ENCODE measurements around the gene ROBO1. TPM values are rescaled to one million over a fixed set of nuclear protein-coding genes. Genes with fewer than 3 reads are reported as not detected.

ROBO1 gene
- total and polyA plus RNA-seq, 2 donors (not counting 1 experiment from before 2014, with no cell fraction given) = 0.27 to 3.2 TPM

DNA sequence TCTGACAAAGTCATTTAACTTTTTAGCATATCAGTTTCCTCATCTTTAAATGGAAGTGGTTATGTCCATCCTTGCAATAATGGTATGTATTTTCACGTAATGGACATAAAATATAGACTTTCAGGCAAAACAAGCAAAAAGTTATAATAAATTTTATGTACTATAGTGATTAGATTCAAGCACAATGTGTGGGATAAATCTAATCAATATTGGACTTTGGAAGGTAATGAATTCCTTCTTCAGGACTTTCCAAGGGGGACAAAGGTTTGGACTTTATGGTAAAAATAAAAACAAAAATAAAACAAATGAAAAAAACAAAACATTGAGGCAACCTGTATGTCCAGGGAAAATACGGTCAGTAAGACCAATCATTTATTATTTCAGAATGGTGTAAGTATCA lies 357.7 kb downstream of the ROBO1 start:
- H3K4me1 ChIP-seq (ENCODE audit: control insufficient read depth in 2 of 2, insufficient read depth in 2 of 2, low read length in 2 of 2) = no peaks in the 10 kb centered on the region
- Mint-ChIP-seq H3K27me3 (no peaks in the 10 kb centered on the region), H3K27ac (no peak overlapping the region), H3K4me3 (no peak overlapping the region), H3K9me3 (ENCODE audit: insufficient read depth) (no peaks in the 10 kb centered on the region), H3K4me1 (no peaks in the 10 kb centered on the region)
- no peak overlapping the region for H2AFZ ChIP-seq (ENCODE audit: insufficient read depth, low read depth, low read length, poor library complexity, severe bottlenecking)
- ChIA-PET POLR2A (no interaction called here), CTCF (no interaction called here)
- H3K79me2 ChIP-seq (ENCODE audit: control insufficient read depth, insufficient read depth, low read length) = no peaks in the 10 kb centered on the region
- H3K27me3 ChIP-seq (replicated peaks in 1 of 4; ENCODE audit: control extremely low read depth in 1 of 4, control insufficient read depth in 3 of 4, insufficient read depth in 4 of 4, low read length in 3 of 4) = no peaks in the 10 kb centered on the region
- TF ChIP-seq EZH2 (IDR thresholded peaks at IDR 0.05; ENCODE audit: borderline replicate concordance, insufficient read depth, low read depth, low read length, poor library complexity, severe bottlenecking) = no peak
- TF ChIP-seq, protein P1, sequence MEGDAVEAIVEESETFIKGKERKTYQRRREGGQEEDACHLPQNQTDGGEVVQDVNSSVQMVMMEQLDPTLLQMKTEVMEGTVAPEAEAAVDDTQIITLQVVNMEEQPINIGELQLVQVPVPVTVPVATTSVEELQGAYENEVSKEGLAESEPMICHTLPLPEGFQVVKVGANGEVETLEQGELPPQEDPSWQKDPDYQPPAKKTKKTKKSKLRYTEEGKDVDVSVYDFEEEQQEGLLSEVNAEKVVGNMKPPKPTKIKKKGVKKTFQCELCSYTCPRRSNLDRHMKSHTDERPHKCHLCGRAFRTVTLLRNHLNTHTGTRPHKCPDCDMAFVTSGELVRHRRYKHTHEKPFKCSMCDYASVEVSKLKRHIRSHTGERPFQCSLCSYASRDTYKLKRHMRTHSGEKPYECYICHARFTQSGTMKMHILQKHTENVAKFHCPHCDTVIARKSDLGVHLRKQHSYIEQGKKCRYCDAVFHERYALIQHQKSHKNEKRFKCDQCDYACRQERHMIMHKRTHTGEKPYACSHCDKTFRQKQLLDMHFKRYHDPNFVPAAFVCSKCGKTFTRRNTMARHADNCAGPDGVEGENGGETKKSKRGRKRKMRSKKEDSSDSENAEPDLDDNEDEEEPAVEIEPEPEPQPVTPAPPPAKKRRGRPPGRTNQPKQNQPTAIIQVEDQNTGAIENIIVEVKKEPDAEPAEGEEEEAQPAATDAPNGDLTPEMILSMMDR (IDR thresholded peaks at IDR 0.05) = no peak
- H3K4me2 ChIP-seq (replicated peaks; ENCODE audit: low read depth, low read length, poor library complexity, severe bottlenecking) = no peak overlapping the region
- H3K9me3 ChIP-seq (ENCODE audit: control extremely low read depth in 1 of 3, control insufficient read depth in 2 of 3, insufficient read depth in 1 of 3, low read length in 2 of 3) = no peaks in the 10 kb centered on the region
- H3K4me3 ChIP-seq (ENCODE audit: control extremely low read depth in 1 of 5, extremely low read depth in 1 of 5, insufficient read depth in 1 of 5, low read depth in 2 of 5, low read length in 4 of 5) = no peak overlapping the region
- no peaks in the 10 kb centered on the region for H4K20me1 ChIP-seq (ENCODE audit: control insufficient read depth, insufficient read depth, low read length, poor library complexity, severe bottlenecking)
- H3K36me3 ChIP-seq (replicated peaks in 1 of 2; ENCODE audit: control extremely low read depth in 1 of 2, control insufficient read depth in 1 of 2, extremely low read depth in 1 of 2, insufficient read depth in 2 of 2, low read length in 1 of 2) = no peaks in the 10 kb centered on the region
- no peak overlapping the region for H3K9ac ChIP-seq (ENCODE audit: low read length)
- ATAC-seq (ENCODE audit: low read depth) = no peak
- DNase-seq = no peak
- no CpG with 5 or more reads among the region's 2 CpGs for WGBS (ENCODE audit: insufficient coverage)
- H3K27ac ChIP-seq (ENCODE audit: low read length in 2 of 2) = no peak overlapping the region
- intact Hi-C loops (cut with micrococcal nuclease) = no loop called here

DNA sequence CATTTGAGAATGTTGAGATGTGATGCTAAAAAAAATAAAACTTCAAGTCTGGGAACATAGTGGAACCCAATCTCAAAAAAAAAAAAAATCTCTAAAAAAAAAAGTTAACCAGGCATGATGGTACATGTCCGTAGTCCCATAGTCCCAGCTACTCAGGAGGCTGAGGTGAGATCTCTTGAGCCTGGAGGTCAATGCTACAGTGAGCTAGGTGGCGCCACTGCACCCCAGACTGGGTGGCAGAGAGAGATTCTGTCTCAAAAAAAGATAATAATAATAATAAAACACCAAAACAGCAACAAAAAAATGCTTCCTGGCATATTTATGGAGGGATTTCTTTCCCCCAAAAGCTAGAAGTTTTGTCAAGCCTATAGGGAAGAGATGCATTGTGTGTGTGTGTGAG lies 361.6 kb downstream of the ROBO1 start:
- Mint-ChIP-seq H3K4me1 (no peaks in the 10 kb centered on the region), H3K27ac (no peak overlapping the region), H3K9me3 (ENCODE audit: insufficient read depth) (no peaks in the 10 kb centered on the region), H3K27me3 (no peaks in the 10 kb centered on the region), H3K4me3 (no peak overlapping the region)
- ChIA-PET CTCF (no interaction called here), POLR2A (no interaction called here)
- no peaks in the 10 kb centered on the region for H3K79me2 ChIP-seq (ENCODE audit: control insufficient read depth, insufficient read depth, low read length)
- no peak overlapping the region for H3K9ac ChIP-seq (ENCODE audit: low read length)
- ATAC-seq (ENCODE audit: low read depth) (no peak), DNase-seq (no peak)
- no peak overlapping the region for H3K4me3 ChIP-seq (ENCODE audit: control extremely low read depth in 1 of 5, extremely low read depth in 1 of 5, insufficient read depth in 1 of 5, low read depth in 2 of 5, low read length in 4 of 5)
- no CpG with 5 or more reads among the region's 2 CpGs for WGBS (ENCODE audit: insufficient coverage)
- H3K4me1 ChIP-seq (ENCODE audit: control insufficient read depth in 2 of 2, insufficient read depth in 2 of 2, low read length in 2 of 2) = no peaks in the 10 kb centered on the region
- no peaks in the 10 kb centered on the region for H3K36me3 ChIP-seq (replicated peaks in 1 of 2; ENCODE audit: control extremely low read depth in 1 of 2, control insufficient read depth in 1 of 2, extremely low read depth in 1 of 2, insufficient read depth in 2 of 2, low read length in 1 of 2)
- no peaks in the 10 kb centered on the region for H4K20me1 ChIP-seq (ENCODE audit: control insufficient read depth, insufficient read depth, low read length, poor library complexity, severe bottlenecking)
- H3K4me2 ChIP-seq (replicated peaks; ENCODE audit: low read depth, low read length, poor library complexity, severe bottlenecking) = no peak overlapping the region
- intact Hi-C loops (cut with micrococcal nuclease) = no loop called here
- no peak for TF ChIP-seq EZH2 (IDR thresholded peaks at IDR 0.05; ENCODE audit: borderline replicate concordance, insufficient read depth, low read depth, low read length, poor library complexity, severe bottlenecking)
- TF ChIP-seq, protein P1 (IDR thresholded peaks at IDR 0.05) = no peak
- H2AFZ ChIP-seq (ENCODE audit: insufficient read depth, low read depth, low read length, poor library complexity, severe bottlenecking) = no peak overlapping the region
- H3K27ac ChIP-seq (ENCODE audit: low read length in 2 of 2) = no peak overlapping the region
- no peaks in the 10 kb centered on the region for H3K27me3 ChIP-seq (replicated peaks in 1 of 4; ENCODE audit: control extremely low read depth in 1 of 4, control insufficient read depth in 3 of 4, insufficient read depth in 4 of 4, low read length in 3 of 4)
- no peaks in the 10 kb centered on the region for H3K9me3 ChIP-seq (ENCODE audit: control extremely low read depth in 1 of 3, control insufficient read depth in 2 of 3, insufficient read depth in 1 of 3, low read length in 2 of 3)

Data from B cell (primary cell).